Stomach (tissue), 4 donors: ENCODE results near the gene ENPP6.

Experiments
- EP300 ChIP-seq: sonication (generic); formaldehyde crosslinking; IDR thresholded peaks from one replicate; pipeline ENCODE4 v1.6.1; 2017; ENCODE audit warnings: antibody characterized with exemption
- POLR2A ChIP-seq, 4 donors: fragments of 450-650 bp; IDR thresholded peaks; one replicate each; pipeline ENCODE4 v1.6.1; 2016; ENCODE audit warnings: antibody characterized with exemption in 4 of 4, control low read depth in 2 of 4, mild to moderate bottlenecking in 1 of 4, moderate library complexity in 1 of 4
- POLR2AphosphoS5 ChIP-seq, 3 donors: sonication (generic); formaldehyde crosslinking; IDR thresholded peaks; one replicate each; pipeline ENCODE4 v1.6.1; 2016; ENCODE audit warnings: antibody characterized with exemption in 3 of 3
- TF ChIP-seq, protein P1 (sequence below), 7 experiments: fragments of 450-650 bp in 4 of 7; fragments of 200-600 bp in 3 of 7; sonication (generic) in 3 of 7; IDR thresholded peaks; one replicate each; pipeline ENCODE4 v1.5.1; 2016 to 2019; ENCODE audit warnings: antibody characterized with exemption in 7 of 7, control low read depth in 2 of 7, mild to moderate bottlenecking in 1 of 7

DNA sequence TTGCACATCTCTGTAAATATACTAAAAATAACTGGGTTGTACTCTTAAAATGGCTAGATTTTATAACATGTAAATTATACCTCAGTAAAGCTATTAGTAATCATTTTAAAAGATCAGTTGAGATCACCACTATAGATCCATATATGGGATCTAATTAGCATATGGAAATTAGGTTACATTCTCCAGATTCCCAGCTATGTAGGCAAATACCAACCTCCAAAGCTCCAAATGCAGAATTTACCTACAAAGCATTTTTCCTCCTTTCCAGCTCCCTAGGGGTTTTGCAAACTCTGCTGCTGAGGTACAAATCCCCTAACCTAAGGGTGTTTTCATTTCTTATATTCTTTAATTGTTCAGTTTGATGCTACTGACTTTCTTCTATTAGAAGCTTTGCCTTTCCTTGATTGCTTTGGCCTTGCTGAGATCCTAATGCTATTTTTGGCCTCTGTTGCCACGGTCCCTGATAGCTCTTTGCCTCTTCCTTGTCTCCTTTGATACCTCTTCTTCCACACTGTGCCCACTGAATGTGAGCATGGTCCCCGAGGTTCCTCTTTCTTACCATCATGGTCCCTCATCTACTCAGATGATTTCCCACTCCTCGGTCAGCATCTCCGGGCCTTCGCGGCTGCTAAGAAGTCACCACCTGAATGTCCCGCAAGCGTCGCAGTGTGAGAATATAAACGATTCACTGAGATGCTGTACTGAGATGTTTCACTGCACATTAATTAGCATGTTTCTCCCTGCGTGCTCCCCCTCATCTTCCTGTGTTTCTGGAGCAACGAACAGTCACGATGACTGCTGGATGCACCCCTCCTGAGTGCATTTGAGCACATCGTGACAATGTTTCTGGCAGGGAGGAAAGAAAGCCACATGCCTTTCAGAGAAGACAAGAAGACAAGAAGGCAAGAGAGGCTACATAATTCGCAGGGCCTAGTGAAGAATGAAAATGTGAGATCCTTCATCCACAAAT is 23.8 kb downstream of the ENPP6 start:
- no peak for TF ChIP-seq EP300
- no peak for TF ChIP-seq POLR2A (IDR thresholded peaks at IDR 0.05)
- no peak for TF ChIP-seq POLR2AphosphoS5 (IDR thresholded peaks at IDR 0.05)
- TF ChIP-seq, protein P1, sequence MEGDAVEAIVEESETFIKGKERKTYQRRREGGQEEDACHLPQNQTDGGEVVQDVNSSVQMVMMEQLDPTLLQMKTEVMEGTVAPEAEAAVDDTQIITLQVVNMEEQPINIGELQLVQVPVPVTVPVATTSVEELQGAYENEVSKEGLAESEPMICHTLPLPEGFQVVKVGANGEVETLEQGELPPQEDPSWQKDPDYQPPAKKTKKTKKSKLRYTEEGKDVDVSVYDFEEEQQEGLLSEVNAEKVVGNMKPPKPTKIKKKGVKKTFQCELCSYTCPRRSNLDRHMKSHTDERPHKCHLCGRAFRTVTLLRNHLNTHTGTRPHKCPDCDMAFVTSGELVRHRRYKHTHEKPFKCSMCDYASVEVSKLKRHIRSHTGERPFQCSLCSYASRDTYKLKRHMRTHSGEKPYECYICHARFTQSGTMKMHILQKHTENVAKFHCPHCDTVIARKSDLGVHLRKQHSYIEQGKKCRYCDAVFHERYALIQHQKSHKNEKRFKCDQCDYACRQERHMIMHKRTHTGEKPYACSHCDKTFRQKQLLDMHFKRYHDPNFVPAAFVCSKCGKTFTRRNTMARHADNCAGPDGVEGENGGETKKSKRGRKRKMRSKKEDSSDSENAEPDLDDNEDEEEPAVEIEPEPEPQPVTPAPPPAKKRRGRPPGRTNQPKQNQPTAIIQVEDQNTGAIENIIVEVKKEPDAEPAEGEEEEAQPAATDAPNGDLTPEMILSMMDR (IDR thresholded peaks at IDR 0.05) = no peak
